Astrocyte (in vitro differentiated cells and primary cell): ENCODE measurements around the gene SH3PXD2B.
"Not testable (repeated sequence)": the region's sequence is repeated elsewhere in the genome, so short reads cannot be mapped to it uniquely, and the experiment has no call there.

ENCODE experiments used
- EZH2 ChIP-seq: IDR thresholded peaks from 2 replicates; pipeline ENCODE4 v1.6.1; 2012; ENCODE audit warnings: mild to moderate bottlenecking, low read length, inconsistent platforms; ENCODE audit not compliant: insufficient read depth
- TF ChIP-seq, protein P1 (sequence below): IDR thresholded peaks from 2 replicates; pipeline ENCODE4 v1.5.1; 2011; ENCODE audit warnings: low read depth, mild to moderate bottlenecking, inconsistent platforms, low read length, moderate library complexity; ENCODE audit not compliant: insufficient read depth

GRCh38 chr5:172287140-172287539 is 167.2 kb downstream of the SH3PXD2B start:
- TF ChIP-seq, protein P1, sequence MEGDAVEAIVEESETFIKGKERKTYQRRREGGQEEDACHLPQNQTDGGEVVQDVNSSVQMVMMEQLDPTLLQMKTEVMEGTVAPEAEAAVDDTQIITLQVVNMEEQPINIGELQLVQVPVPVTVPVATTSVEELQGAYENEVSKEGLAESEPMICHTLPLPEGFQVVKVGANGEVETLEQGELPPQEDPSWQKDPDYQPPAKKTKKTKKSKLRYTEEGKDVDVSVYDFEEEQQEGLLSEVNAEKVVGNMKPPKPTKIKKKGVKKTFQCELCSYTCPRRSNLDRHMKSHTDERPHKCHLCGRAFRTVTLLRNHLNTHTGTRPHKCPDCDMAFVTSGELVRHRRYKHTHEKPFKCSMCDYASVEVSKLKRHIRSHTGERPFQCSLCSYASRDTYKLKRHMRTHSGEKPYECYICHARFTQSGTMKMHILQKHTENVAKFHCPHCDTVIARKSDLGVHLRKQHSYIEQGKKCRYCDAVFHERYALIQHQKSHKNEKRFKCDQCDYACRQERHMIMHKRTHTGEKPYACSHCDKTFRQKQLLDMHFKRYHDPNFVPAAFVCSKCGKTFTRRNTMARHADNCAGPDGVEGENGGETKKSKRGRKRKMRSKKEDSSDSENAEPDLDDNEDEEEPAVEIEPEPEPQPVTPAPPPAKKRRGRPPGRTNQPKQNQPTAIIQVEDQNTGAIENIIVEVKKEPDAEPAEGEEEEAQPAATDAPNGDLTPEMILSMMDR, result not testable (repeated sequence)
- TF ChIP-seq EZH2, result not testable (repeated sequence)
